DOHH2 (cell line): ENCODE data around the gene AEBP2.

Source experiments
- H3F3A ChIP-seq: fragments of 200-600 bp; sonication (generic), shearing (Covaris generic); 2 replicates; pipeline ENCODE4 v1.6.0; 2016; ENCODE audit warnings: antibody characterized with exemption, mild to moderate bottlenecking; ENCODE audit not compliant: control insufficient read depth, insufficient read depth
- H3K27ac ChIP-seq: fragments of 200-600 bp; sonication (generic); 2 replicates; pipeline ENCODE4 v1.5.1; 2014; ENCODE audit warnings: low read depth, mild to moderate bottlenecking, low read length, moderate library complexity
- H3K27me3 ChIP-seq: fragments of 200-600 bp; sonication (generic); 2 replicates; pipeline ENCODE4 v1.6.1; 2014; ENCODE audit warnings: mild to moderate bottlenecking, low read length, mixed read lengths; ENCODE audit not compliant: control insufficient read depth
- H3K36me3 ChIP-seq: fragments of 200-600 bp; sonication (generic); 2 replicates; pipeline ENCODE4 v1.6.1; 2014; ENCODE audit warnings: mild to moderate bottlenecking, low read length, moderate library complexity, mixed read lengths; ENCODE audit not compliant: control insufficient read depth
- H3K4me1 ChIP-seq: fragments of 200-600 bp; sonication (generic); 2 replicates; pipeline ENCODE4 v1.6.1; 2014; ENCODE audit warnings: mild to moderate bottlenecking, low read length, mixed read lengths; ENCODE audit not compliant: control insufficient read depth
- H3K4me2 ChIP-seq: fragments of 200-600 bp; sonication (generic); 2 replicates; pipeline ENCODE4 v1.6.0; 2014; ENCODE audit warnings: mild to moderate bottlenecking, low read length, moderate library complexity
- H3K4me3 ChIP-seq: fragments of 200-600 bp; sonication (generic); 2 replicates; pipeline ENCODE4 v1.5.1; 2014; ENCODE audit warnings: mild to moderate bottlenecking, low read length, mixed read lengths
- H3K79me2 ChIP-seq: fragments of 200-600 bp; sonication (generic); 2 replicates; pipeline ENCODE4 v1.6.1; 2014; ENCODE audit warnings: mild to moderate bottlenecking, low read length, mixed read lengths; ENCODE audit not compliant: control insufficient read depth
- H3K9me2 ChIP-seq: fragments of 200-600 bp; sonication (generic); replicated peaks from 2 replicates; pipeline ENCODE4 v1.6.1; 2014; ENCODE audit warnings: mild to moderate bottlenecking, low read length, mixed read lengths; ENCODE audit not compliant: control insufficient read depth
- H3K9me3 ChIP-seq: fragments of 200-600 bp; sonication (generic); 2 replicates; pipeline ENCODE4 v1.6.1; 2014; ENCODE audit warnings: antibody characterized with exemption, low read length, mixed read lengths; ENCODE audit not compliant: control insufficient read depth, insufficient read depth
- H4K20me1 ChIP-seq: fragments of 200-600 bp; sonication (generic); 2 replicates; pipeline ENCODE4 v1.6.0; 2014; ENCODE audit warnings: low read depth, mild to moderate bottlenecking, antibody characterized with exemption, low read length, moderate library complexity; ENCODE audit not compliant: control insufficient read depth, insufficient read depth
- CTCF ChIP-seq: fragments of 200-600 bp; sonication (generic); IDR thresholded peaks from one replicate; pipeline ENCODE4 v1.5.1; 2014; ENCODE audit warnings: antibody characterized with exemption, mild to moderate bottlenecking, low read depth, low read length; ENCODE audit not compliant: poor library complexity, severe bottlenecking
- EZH2phosphoT487 ChIP-seq: fragments of 200-600 bp; sonication (generic); IDR thresholded peaks from 2 replicates; pipeline ENCODE4 v1.6.1; 2017; ENCODE audit warnings: borderline replicate concordance, mild to moderate bottlenecking, antibody characterized with exemption, low read length, moderate library complexity, mixed read lengths

Gene AEBP2

GRCh38 chr12:19539071-19539470, 99.8 kb downstream of the AEBP2 start:
- no peaks in the 10 kb centered on the region for H3K27me3 ChIP-seq
- H3K9me3 ChIP-seq: peaks cover 12% of the 10 kb centered on the region; the same call in 1 of the 2 replicates
- H3K4me1 ChIP-seq: no peaks in the 10 kb centered on the region
- no peaks in the 10 kb centered on the region for H3K9me2 ChIP-seq
- H4K20me1 ChIP-seq: no peaks in the 10 kb centered on the region
- H3F3A ChIP-seq: no peaks in the 10 kb centered on the region
- H3K79me2 ChIP-seq: no peaks in the 10 kb centered on the region
- no peak overlapping the region for H3K27ac ChIP-seq
- no peak overlapping the region for H3K4me2 ChIP-seq
- no peak overlapping the region for H3K4me3 ChIP-seq
- no peak for TF ChIP-seq CTCF
- TF ChIP-seq EZH2phosphoT487: no peak
- H3K36me3 ChIP-seq: no peaks in the 10 kb centered on the region

DNA sequence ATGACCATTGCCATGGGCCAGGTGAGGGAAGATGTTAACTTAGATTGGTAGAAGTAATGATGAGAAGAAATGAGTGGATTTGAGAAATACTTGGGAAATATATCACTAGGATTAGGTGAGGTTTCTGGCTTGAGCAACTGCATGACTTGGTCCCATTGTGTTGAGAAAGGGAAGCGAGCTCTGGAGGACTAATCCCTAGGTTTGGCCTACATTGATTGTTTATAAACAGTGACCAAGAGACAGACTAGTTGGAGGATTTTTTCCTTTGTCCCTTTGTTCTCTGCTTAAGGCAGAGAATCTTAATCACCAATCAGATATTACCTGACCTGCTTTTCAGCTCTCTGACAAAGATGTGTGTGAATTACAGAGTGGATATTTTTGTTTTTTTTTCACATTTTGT, 100.5 kb downstream of the AEBP2 start:
- TF ChIP-seq CTCF: no peak
- TF ChIP-seq EZH2phosphoT487: no peak
- no peaks in the 10 kb centered on the region for H3K4me1 ChIP-seq
- peaks cover 12% of the 10 kb centered on the region; the same call in 1 of the 2 replicates for H3K9me3 ChIP-seq
- no peaks in the 10 kb centered on the region for H3K9me2 ChIP-seq
- no peaks in the 10 kb centered on the region for H3K27me3 ChIP-seq
- H3K4me3 ChIP-seq: no peak overlapping the region
- H3F3A ChIP-seq: no peaks in the 10 kb centered on the region
- no peaks in the 10 kb centered on the region for H3K36me3 ChIP-seq
- no peak overlapping the region for H3K4me2 ChIP-seq
- no peaks in the 10 kb centered on the region for H4K20me1 ChIP-seq
- H3K27ac ChIP-seq: no peak overlapping the region
- H3K79me2 ChIP-seq: no peaks in the 10 kb centered on the region

DNA sequence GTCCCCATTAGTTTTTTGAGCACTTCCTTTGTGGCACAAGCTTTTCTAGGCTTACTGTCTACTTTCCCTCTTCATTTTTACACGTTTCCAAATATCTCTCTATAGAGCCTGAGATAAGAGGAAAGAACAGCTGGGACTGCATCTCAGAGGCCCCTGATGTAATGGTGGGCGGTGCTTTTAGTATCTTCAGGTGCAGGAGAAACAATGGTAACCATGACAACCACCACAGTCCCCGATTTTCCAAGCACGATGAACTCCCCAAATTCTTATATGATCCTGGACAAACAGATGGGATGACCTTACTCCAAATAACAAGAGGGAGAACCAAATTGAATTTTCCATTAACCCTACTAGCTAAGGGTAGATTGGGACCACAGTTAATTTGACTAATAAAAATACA, 103.3 kb downstream of the AEBP2 start:
- no peaks in the 10 kb centered on the region for H3K79me2 ChIP-seq
- no peaks in the 10 kb centered on the region for H3K9me2 ChIP-seq
- no peak overlapping the region for H3K4me2 ChIP-seq
- no peaks in the 10 kb centered on the region for H3K27me3 ChIP-seq
- H3K4me1 ChIP-seq: no peaks in the 10 kb centered on the region
- H3K9me3 ChIP-seq: no peaks in the 10 kb centered on the region
- no peaks in the 10 kb centered on the region for H4K20me1 ChIP-seq
- H3K27ac ChIP-seq: no peak overlapping the region
- H3K36me3 ChIP-seq: no peaks in the 10 kb centered on the region
- H3F3A ChIP-seq: no peaks in the 10 kb centered on the region
- TF ChIP-seq EZH2phosphoT487: no peak
- no peak overlapping the region for H3K4me3 ChIP-seq

DNA sequence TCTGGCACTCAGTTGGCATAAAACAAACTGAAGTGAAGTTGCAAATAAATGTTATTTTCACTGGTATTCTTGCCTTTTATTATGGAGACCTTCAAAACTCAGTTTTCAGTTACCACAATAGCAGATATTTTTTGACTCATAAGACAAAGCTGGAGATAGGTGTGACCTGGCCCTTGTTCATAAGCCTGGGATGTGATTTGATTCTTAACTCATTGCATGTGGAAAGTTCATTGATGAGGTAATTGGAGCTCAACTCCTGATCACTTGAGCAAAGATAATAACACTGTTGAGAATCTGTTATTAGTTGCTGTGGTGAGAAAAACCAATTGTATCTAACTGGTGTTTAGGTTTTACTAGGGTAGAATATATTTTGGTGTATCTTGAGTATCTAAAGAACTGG, 105.1 kb downstream of the AEBP2 start:
- H4K20me1 ChIP-seq: no peaks in the 10 kb centered on the region
- H3K27me3 ChIP-seq: no peaks in the 10 kb centered on the region
- TF ChIP-seq CTCF (no peak), EZH2phosphoT487 (no peak)
- no peak overlapping the region for H3K4me2 ChIP-seq
- no peaks in the 10 kb centered on the region for H3K9me2 ChIP-seq
- no peak overlapping the region for H3K4me3 ChIP-seq
- H3K36me3 ChIP-seq: no peaks in the 10 kb centered on the region
- no peak overlapping the region for H3K27ac ChIP-seq
- no peaks in the 10 kb centered on the region for H3K4me1 ChIP-seq
- H3K79me2 ChIP-seq: no peaks in the 10 kb centered on the region
- no peaks in the 10 kb centered on the region for H3K9me3 ChIP-seq
- no peaks in the 10 kb centered on the region for H3F3A ChIP-seq
